Stimulated activated CD4-positive, alpha-beta T cell treated with anti-CD3 and anti-CD28 coated beads, TNF-alpha, amount 100 ng/mL, for 1 hour (primary cell): ENCODE measurements around the gene CRYBG2.
"Not testable (repeated sequence)": the region's sequence is repeated elsewhere in the genome, so short reads cannot be mapped to it uniquely, and the experiment has no call there.

Source experiments
- DNase-seq, 3 donors: peaks; one replicate each; pipeline ENCODE4 v3.0.0-alpha.2; 2020; ENCODE audit warnings: low read depth in 3 of 3, low spot score in 1 of 3

The CRYBG2 gene

GRCh38 chr1:26353976-26354820 is at the start of gene CRYBG2:
Gene CRYBG2 (minus strand): TSS chr1:26354130. CDS start chr1:26346657, 7,473 bp downstream.
- DNase-seq, result no peak

DNA sequence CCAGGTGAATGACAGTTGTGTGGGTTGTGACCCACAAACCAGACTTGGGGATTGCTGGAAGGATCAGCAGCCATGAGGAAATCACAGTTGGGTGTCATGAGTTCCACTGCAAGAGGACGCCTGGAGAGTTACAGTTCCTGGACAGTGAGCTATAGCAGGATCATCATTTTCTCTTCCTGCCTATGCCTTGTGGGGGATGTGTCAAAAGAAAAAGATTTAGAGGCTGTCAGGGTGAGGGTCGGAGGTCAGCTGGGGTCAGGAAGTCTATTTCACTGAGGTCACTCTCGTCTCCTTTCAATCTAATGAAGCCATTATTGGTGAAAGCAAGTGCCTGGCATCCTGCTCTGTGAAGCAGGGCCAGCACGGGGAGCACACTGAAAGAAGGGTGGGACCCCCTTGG is 49.7 kb upstream of the CRYBG2 start:
- DNase-seq, result no peak

DNA sequence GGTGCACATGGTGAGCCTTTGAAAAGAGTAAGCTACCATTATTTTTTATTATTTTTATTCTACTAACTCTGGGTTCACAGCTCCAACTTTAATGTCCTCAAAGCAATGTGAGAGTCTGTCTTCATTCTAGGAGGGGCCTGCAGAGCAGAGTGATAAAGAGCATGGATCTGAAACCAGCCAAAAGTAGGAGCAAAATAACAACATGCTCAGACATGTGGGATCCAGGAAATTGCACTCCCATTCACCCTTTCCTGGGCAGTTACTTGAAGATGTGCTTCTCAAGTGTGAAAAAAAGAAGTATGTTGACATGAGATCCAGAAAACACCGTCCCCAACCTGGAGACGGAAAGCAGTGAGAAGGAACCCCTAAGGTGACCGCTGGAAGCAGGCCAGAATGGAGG is 48.0 kb upstream of the CRYBG2 start:
- no peak for DNase-seq

- DNase-seq, result no peak
Observed at GRCh38 chr1:26399034-26399433, 45.1 kb upstream of the CRYBG2 start.

GRCh38 chr1:26395754-26396153 is 41.8 kb upstream of the CRYBG2 start:
- DNase-seq, result no peak

GRCh38 chr1:26391450-26391849 is 37.5 kb upstream of the CRYBG2 start:
- no peak for DNase-seq

DNA sequence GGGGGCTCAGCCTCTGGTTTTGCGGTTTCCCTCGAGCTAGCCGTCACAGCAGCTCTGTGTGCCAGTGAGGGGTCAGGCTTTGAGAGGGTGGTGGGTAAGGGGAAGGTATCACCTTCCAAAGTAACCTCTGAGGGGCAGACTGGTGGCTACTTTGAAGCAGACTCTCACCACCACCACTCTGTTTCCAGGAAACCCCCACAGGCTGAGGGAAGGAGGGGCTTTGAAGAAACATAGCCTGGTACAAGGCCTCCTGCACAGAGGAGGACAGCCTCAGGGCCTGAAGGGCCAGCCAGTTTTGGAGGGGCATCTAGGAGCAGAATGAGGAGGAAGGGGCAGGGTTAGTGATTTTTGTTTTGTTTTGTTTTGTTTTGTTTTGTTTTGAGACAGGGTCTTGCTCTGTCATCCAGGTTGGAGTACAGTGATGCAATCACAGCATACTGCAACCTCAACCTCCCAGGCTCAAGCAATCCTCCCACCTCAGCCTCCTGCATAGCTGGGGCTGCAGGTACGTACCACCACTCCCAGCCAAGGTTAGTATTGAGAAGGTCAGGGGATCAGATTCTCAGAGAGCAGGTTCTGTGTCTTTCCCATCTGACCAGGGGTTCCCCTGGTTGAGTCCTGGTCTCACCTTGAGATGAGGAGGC is 35.8 kb upstream of the CRYBG2 start:
- DNase-seq, result no peak

- DNase-seq, result no peak
Observed at GRCh38 chr1:26388791-26389445, 35.0 kb upstream of the CRYBG2 start.

GRCh38 chr1:26387447-26387846 is 33.5 kb upstream of the CRYBG2 start:
- no peak for DNase-seq

- not testable (repeated sequence) for DNase-seq
Observed at GRCh38 chr1:26385063-26385462, 31.1 kb upstream of the CRYBG2 start.

- no peak for DNase-seq
Observed at GRCh38 chr1:26384076-26384475, 30.1 kb upstream of the CRYBG2 start.

- DNase-seq, result no peak
Observed at GRCh38 chr1:26378879-26379251, 24.9 kb upstream of the CRYBG2 start.

DNA sequence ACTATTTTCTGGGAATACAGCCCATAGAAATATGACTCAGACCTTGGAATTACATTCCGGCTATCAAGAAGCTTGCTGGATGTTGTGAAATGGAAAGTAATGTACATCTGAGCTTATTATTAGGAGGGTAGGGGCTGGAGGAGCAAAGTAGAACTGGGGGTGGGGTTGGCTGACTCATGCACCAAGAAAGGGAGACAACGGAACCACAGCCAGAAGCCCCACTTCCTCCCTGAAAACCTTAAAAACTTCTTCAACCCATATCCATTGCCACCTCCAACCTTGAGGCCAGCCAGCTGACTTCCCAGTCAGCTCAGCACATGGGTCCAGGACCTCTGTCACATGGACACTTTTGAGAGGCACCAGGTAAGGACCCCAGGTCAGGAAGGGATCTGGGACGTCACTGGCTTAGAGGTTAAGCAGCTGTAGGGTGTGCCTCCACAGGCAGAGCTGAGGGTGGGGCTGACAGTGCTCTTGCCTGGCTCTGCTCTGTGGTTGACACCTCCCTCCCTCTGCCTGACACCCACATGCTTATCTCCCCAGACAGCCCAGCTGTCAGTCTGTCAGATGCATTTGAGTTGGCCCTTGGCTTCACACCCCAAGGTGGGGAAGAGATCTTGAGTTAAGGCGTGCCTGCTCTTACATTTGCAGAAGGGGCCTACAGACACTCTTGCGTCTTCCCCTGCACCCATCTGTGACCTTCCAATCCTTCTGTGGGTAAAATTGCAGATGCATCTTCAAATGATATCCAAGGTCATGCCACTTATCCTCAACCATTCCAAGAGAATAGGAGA is 24.4 kb upstream of the CRYBG2 start:
- peak; percentile 30 to 57 (median 51) for DNase-seq

DNA sequence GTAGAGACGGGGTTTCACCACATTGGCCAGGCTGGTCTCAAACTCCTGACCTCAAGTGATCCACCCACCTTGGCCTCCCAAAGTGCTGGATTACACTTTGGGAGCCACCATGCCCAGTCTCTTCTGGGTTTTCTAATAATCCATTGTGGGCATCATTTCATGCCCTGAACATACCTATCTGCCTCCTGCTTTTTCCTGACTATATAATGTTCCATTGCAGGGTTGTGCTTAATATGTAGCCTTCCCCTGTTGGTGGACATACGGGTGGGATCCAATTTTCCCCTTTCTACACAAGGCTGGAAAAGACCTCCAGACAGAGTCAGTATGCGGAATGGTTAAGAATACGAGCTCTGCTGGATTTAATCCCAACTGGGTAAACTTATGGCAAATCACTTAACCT is 22.1 kb upstream of the CRYBG2 start:
- no peak for DNase-seq

- DNase-seq, result no peak
Observed at GRCh38 chr1:26375081-26375480, 21.2 kb upstream of the CRYBG2 start.

DNA sequence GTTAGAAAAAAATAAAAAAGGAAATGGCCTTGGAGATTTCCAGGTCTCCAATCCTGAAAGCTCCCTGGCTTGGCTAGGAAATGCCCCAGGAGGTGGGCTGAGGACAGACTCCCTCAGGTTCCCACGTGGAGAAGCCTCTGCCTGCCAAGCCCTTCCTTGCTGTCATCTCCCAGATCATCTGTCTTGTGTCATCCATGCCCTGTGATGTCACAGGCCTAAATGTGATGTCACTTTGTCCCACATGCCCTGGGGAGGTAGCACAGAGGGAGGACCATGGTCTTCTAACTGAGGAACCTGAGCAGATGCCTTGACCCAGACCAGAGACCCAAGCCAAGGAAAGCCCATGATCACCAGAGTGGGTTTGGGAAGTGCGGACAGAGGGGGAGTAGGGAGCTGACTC is 20.4 kb upstream of the CRYBG2 start:
- DNase-seq, result not testable (repeated sequence)

GRCh38 chr1:26373789-26374188 is 19.9 kb upstream of the CRYBG2 start:
- no peak for DNase-seq

- DNase-seq, result no peak
Observed at GRCh38 chr1:26373281-26373680, 19.4 kb upstream of the CRYBG2 start.

DNA sequence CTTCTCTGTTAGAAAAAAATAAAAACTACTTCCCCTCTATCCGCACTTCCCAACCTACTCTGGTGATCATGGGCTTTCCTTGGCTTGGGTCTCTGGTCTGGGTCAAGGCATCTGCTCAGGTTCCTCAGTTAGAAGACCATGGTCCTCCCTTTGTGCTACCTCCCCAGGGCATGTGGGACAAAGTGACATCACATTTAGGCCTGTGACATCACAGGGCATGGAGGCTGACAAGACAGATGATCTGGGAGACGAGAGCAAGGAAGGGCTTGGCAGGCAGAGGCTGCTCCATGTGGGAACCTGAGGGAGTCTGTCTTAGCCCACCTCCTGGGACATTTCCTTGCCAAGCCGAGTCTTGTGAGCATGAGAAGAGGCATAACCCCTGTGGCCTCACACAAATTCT is 18.7 kb upstream of the CRYBG2 start, which contains the start of gene ZNF683:
Gene ZNF683, minus strand, starts transcription at position 140 of the 400 bp plus-strand sequence. CDS start 4,179 bp downstream, outside the sequence.
- DNase-seq, result not testable (repeated sequence)

DNA sequence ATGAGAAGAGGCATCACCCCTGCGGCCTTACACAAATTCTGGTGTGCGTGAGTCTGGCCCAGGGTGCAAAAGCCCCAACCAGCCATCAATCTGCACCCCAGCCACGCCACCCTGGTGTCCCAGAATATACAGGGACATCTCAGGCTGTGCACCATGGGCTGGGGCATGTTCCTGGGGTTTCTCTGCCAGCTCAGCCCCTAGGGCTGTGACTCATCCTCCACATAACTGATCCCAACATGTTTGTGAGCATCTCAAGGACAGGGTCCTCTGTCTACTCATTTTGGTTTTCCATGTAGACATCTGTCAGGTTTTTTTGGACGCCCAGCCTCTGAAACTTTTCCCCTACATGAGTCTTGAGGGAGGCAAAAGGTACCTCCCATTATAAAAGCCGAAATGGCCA is 18.1 kb upstream of the CRYBG2 start:
- no peak for DNase-seq
